ENCODE data around the gene CTNNA1.

The CTNNA1 gene

DNA sequence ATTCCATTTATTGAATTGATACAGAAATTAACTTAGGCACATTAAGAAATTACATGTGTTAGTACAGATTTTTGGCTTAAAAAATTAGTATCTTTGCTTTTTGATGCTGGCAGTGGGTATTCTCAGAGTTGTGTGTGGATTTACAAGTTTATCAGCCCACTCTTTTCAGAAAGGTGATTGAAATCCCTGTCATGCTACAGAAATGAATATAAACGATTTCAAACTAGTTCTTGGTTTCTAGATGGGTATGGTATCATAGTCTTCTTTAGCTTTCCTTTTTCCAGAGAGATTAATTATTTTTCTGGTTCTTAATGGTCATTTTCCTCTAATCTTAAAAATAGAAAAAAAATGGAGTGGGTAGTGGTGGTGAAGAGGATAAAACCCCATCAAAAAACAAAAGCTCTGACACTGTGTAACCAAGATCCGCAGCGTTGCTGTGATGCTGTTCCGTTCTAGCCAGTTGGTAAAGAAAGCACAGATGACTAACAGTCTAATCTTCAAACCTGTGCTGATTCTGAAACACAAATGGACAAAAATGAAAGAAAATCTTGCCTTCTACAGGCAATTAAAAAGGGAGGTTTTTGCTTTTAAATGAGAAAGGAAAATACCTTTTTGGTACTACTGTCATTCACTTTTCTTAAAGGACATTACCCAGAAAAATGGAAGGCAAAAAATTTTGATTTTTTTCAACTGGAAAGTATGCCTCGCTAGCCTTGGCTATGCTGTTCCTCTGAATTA, 116.7 kb downstream of the CTNNA1 start:
- no peak for DNase-seq

DNA sequence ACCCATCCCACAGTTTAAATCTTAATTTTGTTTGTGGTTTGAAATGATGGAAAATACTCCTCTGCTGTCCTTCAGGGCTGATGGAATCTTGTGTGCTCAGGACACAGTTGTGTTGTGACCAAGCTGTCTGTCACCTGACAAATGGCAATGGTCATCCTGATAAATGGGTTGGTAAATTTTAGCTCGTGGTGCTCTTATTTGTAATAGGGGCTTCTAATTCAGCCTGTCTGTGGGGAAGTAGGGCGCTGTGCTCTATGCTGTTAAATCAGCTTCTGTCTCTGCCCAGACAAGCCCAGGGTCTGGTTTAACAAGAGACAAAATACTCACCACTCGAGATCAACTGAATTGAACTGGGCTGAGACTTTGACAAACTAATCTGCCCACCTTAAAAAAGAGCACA, 117.4 kb downstream of the CTNNA1 start:
- no peak for DNase-seq

DNA sequence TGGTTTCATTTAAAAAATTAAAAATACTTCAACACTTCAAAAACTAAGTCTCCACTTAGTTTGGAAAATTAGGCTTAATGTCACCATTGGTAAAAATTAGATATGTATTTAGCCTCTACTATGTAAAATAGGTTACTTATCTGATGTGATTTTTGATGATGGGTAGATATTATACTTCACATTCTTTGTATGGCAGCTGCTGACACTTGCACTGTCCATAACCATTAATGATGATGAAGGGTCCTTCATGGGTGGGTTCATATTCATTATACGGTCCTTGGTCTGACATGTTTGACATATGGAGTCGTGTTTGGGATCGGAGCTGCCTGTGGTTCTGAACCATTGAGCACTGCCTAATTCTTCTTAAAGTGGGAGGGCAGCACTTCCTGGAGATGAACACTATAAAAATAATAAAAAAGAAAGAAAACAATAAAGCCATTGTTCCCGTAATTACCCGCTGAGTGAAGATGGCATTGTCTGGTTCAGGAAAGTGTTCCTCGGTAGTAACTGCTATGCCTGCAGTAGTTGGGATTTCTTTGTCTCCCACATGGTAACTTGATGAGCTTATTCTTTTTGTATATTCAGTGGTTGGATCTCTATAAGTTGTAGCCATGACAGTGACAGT, 119.7 kb downstream of the CTNNA1 start:
- DNase-seq: no peak

DNA sequence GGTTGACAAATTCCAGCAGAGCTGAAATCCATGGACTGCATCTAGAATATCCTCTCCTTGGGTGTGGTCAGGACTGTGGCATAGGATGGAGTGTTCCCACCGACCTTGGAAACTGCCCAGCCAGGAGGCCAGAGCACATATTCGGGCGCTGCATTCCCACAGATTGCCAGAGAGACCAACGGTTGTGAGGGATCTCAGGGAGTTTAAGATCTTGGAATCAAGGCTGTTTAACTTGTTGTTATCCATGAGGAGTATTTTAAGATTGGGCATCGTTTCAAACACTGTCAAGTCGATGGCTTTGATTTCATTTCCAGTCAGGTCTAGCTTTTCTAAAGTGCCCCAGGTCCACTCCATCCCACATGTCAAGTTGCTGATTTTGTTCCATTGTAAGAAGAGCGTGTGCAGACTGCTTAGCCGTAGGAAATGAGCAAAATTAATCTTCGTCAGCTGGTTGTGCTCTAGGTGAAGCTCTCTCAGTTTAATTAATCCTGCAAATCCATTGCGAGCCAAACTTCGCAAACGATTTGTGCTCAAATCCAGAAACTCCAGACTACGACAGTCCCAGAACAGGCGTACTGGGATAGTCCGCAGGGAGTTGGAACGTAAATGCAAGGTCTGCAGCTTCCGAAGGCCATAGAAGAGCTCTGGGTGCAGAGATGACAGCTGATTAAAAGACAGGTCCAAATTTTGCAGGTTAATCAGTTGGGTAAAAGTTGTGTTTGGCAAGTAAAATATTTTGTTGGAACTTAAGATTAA, 120.4 kb downstream of the CTNNA1 start:
- no peak for DNase-seq

DNA sequence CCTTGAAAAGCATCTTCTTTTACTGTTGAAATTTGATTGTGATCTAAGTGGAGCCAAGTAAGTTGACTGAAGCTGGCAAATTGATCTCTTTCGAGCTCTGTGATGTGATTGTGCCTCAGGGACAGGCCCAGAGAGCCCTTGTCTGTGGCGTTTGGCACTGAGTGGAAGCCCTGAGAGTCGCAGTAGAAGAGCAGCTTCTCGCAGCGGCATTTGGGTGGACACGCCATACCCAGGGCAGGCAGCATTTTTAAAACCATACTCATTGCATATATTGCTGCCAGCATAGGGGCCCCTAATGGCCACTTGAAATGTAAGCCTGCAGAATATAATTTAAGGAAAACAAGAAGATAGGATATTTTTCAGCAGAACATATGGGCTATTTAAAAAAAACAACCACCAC, 121.0 kb downstream of the CTNNA1 start:
- no peak for DNase-seq

DNA sequence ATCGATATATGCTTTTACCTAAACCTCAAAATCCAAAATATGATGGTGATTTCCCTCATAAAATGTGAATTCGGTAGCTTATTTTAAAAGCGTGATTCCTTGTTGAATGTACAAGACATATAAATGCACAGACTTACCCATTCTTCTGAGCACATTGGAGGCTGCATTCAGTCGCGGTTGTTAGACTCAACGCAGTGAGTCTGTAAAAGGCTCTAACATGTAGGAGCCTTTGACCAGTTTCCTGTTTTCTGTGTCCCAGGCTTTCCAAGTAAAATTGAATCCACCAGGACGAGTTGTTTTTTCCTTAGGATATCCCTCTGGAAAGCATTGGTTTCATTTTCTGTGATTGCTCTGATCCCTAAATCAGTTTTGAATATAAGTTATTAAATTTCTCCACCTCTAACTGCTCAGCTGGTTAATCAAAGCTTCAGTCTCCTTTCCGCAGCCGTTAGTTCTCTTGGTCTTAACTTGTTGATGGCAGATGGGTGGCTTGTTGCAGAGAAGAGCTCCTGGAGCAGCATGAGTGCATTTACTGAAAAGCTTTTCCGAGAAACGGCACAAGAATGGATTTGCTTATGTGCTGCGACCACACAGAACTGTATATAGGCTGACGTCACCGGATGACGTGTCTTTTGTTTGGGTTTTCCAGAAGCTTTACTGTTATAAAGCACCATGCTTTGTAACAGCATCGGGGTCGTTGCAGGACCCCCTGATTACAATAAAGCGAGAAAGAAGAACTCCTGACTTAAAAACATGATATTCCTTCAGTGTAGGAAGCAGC, 121.7 kb downstream of the CTNNA1 start, which contains the start of gene LRRTM2:
LRRTM2 (minus strand) TSS at position 565 of the 781 bp plus-strand sequence; CDS start at position 141, 424 bp downstream.
- DNase-seq: no peak

DNA sequence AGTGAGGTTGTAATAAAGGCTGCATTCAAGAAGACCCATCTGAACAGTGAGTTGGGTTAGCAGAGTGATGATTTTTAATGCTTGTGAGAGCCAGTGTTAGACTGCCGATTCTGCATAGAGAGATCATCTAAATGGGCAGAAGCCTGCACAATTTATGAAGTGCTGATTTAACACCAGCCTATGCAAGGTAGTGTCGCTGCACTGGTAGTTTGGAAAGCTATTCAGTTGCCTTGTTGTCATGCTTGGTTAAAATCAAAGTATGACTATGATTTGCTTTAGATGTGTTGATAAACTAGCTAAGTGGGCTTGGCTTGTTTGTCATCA, 122.3 kb downstream of the CTNNA1 start:
- DNase-seq: no peak

DNA sequence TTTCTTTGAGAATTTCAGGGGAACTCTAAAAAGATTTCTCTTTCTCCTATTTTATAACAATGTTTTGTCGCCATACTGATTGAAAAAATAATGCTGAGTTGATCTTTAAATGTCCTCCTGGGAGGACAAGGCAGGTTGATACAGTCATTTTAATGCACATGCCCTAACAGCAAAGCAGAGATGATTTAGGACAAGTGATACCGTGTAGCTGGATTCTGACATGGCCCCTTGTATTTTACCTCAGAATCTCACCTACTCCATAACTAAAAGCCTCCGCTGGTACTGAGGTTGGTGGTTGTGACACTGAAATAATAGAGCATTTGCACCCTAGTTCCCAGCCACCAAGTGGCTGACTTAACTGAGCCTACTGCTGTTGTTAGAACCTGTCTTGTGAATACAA, 122.7 kb downstream of the CTNNA1 start:
- no peak for DNase-seq

DNA sequence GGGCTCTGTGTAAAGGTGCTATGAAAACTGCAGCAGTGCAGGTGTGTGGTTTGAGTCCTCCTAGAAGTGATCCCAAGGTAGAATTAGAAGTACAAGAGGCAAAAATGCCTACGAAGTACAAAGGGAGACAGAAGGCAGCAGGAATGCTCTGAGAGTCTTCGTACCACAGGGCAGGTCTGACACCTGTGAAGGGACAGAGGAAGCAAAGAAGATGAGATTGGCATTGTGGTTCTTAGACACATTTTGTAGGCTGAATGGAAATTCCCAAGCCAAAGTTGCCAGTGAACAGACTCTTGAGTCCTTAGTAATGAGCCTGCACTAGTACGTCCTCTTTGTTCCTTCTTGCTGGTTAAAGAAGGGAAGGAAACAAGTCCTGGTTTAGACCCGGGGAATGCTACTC, 123.6 kb downstream of the CTNNA1 start:
- no peak for DNase-seq

DNA sequence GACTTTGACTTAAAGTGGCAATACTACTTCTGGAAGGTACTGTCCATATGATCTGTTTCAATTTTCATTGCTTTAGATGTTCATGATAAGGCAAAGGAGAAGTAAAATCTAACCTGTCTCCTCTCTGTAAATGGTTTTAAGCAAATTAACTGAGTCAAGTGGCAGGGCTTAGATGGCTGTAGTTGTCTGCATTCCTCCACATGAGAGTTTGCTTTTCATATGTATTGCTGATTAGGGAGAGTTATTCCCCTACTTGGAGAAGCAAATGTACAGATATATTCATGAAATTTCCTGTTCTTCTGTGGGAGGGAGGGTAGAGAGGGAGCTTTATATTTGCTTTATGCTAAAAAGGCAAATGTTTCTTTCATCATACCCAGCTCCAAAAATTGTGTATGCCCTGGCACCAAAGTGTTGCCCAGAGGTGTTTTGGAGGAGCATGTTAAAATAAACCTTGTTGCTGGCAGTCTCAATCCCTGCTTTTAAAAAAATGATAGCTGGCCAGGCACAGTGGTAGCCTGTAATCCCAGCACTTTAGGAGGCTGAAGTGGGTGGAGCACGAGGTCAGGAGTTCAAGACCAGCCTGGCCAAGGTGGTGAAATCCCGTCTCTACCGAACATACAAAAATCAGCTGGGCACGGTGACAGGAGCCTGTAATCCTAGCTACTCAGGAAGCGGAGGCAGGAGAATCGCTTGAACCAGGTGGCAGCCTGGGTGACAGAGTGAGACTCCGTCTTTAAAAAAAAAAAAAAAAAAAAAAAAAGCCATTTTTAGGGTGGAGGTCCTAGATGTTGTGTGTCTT, 125.4 kb downstream of the CTNNA1 start:
- DNase-seq: no peak

DNA sequence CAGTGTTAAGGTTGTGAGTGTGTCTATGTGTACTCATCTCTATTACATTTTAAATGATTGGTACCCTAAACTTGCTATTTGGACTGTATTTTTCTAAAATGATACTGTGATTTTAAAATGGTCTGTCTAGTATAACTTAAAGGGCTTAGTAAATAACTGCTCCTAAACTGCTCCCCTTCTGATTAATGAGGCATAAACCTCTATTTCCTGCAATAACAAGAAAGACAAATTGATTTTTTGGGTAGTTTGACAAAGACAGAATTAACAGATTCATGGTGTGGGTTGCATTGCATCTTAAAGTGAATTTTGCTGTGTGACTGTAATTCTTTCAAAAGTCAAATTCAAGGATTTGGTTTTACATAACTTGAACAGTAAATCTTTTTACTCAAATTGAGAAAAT, 130.0 kb downstream of the CTNNA1 start:
- DNase-seq: no peak

DNA sequence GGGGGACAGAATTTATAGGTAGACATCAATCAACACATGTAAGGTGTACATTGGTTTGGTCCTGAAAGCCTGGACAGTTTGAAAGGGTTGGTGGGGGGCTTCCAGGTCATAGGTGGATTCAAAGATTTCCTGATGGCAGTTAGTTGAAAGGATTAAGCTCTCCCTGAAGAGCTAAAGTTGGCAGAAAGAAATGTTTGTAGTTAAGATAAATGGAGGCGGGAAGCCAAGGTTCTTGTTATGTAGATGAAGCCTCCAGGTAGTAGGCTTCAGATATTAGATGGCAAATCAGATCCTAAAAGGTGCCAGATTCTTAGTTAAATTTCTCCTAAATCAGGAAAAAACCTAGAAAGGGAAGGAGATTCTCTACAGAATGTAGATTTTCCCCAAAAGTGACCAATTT, 130.9 kb downstream of the CTNNA1 start:
- DNase-seq: no peak

DNA sequence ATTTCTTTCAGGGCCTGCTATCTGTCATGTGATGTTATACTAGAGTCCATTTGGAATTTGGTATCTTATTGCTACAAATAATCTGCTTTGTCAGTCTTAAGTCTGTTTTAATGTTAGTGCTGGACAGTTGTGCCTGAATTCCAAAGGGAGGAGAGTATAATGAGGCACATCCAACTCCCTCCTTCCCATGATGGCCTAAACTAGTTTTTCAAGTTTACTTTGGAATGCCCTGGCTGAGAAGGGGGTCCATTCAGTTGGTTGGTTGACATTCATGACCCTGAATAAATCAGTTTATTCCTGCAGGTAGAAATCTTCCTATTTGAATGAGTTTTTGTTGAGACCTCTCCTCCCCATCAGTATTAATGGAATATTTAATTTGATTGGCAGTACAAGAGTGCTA, 131.3 kb downstream of the CTNNA1 start:
- DNase-seq: no peak

DNA sequence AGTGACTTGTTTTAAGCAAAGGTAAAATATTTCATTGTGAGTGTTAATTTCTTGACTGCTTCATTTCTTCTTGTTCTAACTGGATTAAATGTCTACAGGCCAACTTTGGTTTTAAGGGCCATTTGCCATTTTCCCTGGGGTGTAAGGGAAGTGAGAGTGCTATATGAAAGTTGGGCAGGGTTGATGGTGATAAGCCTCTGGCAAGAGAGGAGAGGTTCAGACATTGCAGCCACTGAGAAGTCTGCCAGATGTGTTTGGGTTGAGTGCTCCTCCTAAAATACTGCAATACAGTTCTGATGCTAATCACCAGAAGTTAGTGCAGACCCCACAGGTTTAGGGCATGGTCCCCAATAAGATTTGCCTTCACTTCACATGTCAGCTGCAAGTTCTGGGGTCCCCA, 136.8 kb downstream of the CTNNA1 start:
- DNase-seq: no peak

DNA sequence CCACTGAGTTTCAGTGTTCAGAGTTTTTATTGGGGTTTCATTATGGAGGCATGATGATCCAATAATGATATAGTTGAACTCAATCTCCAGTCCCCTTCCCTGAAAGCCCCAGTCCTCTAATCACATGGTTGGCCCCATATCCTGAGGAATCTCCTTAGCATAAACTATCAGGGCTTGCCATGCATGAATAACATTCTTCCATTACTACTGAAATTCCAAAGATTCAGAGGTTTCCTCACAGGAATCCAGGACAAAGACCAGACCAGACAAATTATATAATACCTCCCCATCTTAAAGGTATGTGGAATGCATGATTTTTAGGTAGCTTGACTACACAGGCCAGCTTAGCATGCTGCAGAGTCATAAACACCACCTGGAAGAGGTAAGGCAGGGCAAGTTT, 137.4 kb downstream of the CTNNA1 start:
- DNase-seq: no peak

DNA sequence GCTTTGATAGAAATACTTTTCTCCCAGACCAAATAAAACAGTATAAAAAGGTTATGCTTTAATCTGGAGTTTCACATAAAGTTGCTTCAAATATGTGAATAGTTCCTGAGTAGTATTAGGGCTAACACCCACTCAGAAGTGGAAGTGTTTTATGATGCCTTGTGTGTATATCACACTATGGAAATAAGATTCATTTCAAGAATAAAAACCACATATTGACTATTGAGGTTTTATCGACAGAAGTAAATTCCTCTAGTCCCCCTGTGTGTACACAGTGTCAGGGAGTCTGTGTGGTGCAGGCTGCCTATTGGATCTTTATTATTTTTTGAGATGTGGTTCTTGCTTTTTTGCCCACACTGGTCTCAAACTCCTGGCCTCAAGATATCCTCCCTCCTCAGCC, 142.7 kb downstream of the CTNNA1 start:
- no peak for DNase-seq

DNA sequence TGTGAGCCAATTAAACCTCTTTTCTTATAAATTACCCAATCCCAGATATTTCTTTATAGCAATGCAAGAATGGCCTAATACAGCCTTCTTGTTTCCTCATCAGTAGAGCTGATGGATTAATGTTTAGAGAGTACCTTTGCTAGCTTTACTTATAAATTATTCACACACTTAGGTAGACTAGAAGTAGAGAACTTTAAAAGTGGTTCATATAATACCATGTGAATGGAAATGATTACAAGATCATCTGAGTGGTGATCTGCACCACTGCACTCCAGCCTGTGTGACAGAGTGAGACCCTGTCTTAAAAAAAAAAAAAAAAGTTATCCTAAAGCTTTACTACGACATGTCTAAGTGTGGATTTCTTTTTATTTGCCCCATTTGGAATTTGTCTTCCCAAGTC, 145.1 kb downstream of the CTNNA1 start:
- no peak for DNase-seq

DNA sequence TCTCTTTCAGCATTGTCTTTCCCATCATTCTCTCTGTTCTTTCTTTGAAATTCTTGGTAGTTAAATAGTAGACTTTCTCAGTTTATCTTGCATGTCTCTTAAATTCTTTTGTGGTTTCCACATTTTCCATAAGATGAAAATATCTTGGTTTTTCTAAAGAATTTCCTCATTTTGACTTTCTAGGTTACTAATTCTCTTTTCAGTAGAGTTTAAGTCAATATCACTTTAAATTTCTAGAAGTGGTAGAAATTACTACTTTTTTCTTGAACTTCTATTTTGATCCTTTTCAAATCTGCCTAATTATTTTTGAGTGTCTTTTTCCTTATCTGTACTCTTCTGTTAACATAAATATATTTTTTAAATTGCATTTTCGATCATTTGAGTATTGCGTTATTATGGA, 145.5 kb downstream of the CTNNA1 start:
- no peak for DNase-seq

DNA sequence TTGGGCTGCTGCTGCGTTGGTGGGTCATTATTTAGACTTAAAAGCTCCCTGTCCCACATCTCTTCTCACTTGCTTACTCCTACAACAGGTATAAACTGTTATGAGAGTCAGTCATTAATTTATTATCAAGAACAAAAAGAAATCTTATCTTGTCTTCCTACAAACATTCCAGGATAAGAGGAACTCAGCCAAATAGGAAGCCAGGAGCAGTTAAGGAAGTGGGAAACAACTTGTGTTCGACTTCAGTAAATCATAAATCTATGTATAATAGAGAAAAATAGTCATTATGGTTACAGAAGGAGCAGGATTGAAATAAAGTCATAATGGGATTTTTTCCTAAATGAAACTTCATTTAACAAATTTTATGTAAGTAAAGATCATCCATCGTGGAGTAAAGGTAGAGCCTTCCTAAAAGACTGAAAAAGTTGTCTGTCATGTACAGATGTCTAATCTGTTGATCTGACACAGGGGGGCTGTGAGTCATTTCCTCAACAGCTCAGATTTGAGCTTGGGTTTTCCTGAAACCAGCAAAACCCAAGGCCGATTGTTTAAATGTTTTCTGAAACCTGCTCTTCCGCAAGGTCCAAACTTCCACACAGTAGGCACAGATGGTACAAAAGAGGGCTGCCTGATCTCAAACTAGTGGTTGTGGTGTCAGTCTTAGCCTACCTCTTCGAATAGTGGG, 147.2 kb downstream of the CTNNA1 start:
- no peak for DNase-seq

DNA sequence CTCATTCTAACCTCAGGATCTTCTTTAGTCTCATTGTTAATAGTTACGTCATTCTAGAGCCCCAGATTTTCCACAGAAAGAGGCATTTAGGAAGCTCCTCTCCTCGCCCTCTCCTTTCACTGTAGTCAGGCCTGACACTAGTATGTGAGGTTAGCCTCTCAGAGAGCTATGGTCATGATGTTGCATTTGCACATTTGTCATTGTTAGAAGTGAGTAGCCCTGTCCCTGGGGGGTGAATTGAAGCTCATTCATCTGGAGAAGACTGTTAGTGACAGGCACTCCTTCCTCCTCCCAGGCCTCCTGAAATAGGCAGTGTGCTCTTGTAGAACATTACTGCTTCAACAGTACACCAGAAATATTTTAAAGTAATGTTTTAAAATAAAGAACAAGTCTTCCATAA, 148.5 kb downstream of the CTNNA1 start:
- DNase-seq: no peak

DNA sequence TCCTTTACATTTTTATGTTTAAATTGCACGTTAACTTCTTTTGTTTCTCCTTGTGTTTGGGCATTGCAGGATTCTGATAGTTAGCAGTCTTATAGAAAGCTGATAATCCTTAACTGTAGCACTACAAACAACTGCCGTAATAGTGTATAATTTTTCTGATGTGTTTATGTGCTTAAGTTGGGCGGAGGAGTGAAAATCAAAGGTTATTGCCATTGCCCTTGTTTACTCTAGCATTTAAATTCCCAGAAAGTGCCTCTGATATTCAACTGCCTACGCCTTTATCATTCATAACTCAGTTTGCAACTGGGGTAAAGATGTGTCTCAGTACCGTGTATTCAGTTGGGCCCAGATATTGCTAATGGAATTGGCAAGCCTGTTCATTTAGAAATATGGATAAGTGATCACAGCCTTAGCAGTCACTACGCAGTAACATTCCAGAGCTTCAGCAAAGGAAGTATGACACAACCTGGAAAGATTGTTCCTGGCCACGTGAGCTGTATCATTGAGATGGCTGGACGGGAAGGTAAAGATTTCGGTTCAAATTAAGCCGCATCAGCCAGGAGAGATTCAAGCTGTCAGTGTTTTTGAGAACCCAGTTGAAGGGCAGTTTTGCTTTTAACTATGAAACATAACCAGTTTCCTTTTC, 150.0 kb downstream of the CTNNA1 start:
- no peak for DNase-seq

All from NCI-H146 (cell line).